Tibial nerve (tissue), 4 donors: ENCODE results near the gene GALE. TPM values are rescaled to one million over a fixed set of nuclear protein-coding genes. Genes with fewer than 3 reads are reported as not detected.
A peak's percentile ranks its signal among the peaks of the same experiment; 100 is the strongest.
"Not testable (repeated sequence)": the region's sequence is repeated elsewhere in the genome, so short reads cannot be mapped to it uniquely, and the experiment has no call there.

Experiments used
- DNase-seq, 2 donors: peaks; one replicate each; pipeline ENCODE4 v3.0.0-alpha.2; 2019; ENCODE audit warnings: low spot score in 2 of 2
- H3K27ac ChIP-seq, 4 donors: fragments of 200-600 bp; sonication (generic) in 3 of 4; one replicate each; pipeline ENCODE4 v1.5.1; 2017 to 2019; ENCODE audit warnings: mild to moderate bottlenecking in 1 of 4
- H3K27me3 ChIP-seq, 2 donors: fragments of 200-600 bp; sonication (generic) in 1 of 2; one replicate each; pipeline versions ENCODE4 v1.5.1 to v1.6.0; 2017 to 2019
- H3K36me3 ChIP-seq, 3 donors: fragments of 200-600 bp; sonication (generic); one replicate each; pipeline ENCODE4 v1.5.1; 2018 to 2019
- H3K4me1 ChIP-seq, 4 donors: fragments of 200-600 bp; sonication (generic) in 3 of 4; one replicate each; pipeline ENCODE4 v1.5.1; 2017 to 2019
- H3K4me3 ChIP-seq, 4 donors: fragments of 200-600 bp; sonication (generic) in 3 of 4; one replicate each; pipeline ENCODE4 v1.5.1; 2017 to 2019; ENCODE audit warnings: mild to moderate bottlenecking in 1 of 4, moderate library complexity in 1 of 4
- H3K9me3 ChIP-seq, 4 donors: fragments of 200-600 bp; sonication (generic) in 3 of 4; one replicate each; pipeline ENCODE4 v1.5.1; 2017 to 2019
- CTCF ChIP-seq, 5 experiments: fragments of 200-600 bp in 3 of 5; fragments of 450-650 bp in 2 of 5; sonication (generic) in 3 of 5; IDR thresholded peaks; one replicate each; pipeline ENCODE4 v1.5.1; 2016 to 2019; ENCODE audit warnings: antibody characterized with exemption in 5 of 5, mild to moderate bottlenecking in 3 of 5, moderate library complexity in 2 of 5
- EP300 ChIP-seq, 2 donors: sonication (generic); formaldehyde crosslinking; IDR thresholded peaks; one replicate each; pipeline ENCODE4 v1.6.1; 2017; ENCODE audit warnings: antibody characterized with exemption in 2 of 2, mild to moderate bottlenecking in 1 of 2
- POLR2A ChIP-seq, 2 donors: fragments of 450-650 bp; IDR thresholded peaks; one replicate each; pipeline ENCODE4 v1.6.1; 2017; ENCODE audit warnings: antibody characterized with exemption in 2 of 2, mild to moderate bottlenecking in 2 of 2, moderate library complexity in 2 of 2
- WGBS, 2 donors: methylation state at CpG; one replicate each; pipeline ENCODE4 v1.1.5; 2018; 5-methylcytosine and 5-hydroxymethylcytosine counted together
- total RNA-seq, 4 donors: library from RNA; depleted of rRNA; stranded (reverse); fragments of >200 nt; gene quantifications; one replicate each; pipeline ENCODE4 v1.1.0, GENCODE V29; 2016

Gene GALE
- 10 to 100 TPM; 12.6 to 21.6 (median 15.8) TPM for total RNA-seq

DNA sequence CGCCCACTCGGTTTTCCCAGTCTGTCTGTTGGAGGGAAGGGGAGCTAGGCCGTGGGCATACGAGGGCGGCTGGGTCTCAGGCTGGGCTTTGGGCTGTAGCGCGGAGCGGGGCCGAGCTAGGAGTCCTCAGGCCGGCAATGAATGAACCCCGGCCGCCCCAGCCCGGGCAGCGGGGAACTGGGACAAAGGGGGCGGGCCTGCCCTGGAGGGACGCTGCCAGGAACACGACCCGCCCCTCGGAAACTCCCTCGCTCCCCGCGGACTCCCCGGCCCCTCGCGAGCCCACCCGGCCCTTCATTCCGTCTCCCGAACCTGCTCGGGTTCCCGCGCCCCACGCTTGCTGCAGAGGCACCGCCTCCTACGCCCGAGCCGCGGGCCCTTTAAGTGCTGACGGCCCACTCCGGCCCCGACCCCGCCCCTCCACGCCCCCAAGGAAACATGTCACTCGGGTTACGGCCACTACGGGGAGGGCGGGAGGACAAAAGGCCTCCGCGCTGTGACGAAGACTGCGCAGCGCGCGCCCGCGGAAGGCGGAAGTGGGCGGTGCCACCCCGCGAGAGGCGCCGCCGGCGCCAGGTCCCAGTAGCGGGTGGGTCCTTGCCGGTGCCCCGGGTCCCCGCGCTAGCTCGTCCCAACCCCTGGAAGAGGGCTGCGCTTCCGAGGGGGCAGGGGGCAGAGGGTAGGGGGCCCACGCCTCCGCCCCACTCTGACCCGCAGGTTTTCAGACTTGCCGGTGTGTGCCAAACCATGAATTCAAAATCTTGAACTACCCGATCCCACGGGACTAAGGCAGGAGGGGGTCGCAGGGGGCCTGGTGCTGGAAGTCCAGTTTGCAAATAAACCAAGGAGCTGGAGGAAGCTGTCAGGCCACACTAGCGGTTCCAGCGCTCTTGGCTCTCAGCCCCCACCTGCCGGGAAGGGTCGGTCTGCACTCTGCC is at the start of gene GALE:
Gene GALE (minus strand): TSS at position 355 of the 938 bp plus-strand sequence. CDS start 1,747 bp downstream, outside the sequence.
- WGBS, 2 donors: 0 to 2% methylated on average over 13 to 49 of the region's 82 CpGs
- peak within 1 kb of the TSS; percentile 64 to 97 (median 95) for H3K27ac ChIP-seq
- no peaks in the 10 kb centered on the region for H3K27me3 ChIP-seq
- peaks cover 0 to 29% (median 18%) of the 10 kb centered on the region in 4 donors for H3K4me1 ChIP-seq
- DNase-seq: peak; percentile 96
- TF ChIP-seq EP300 (IDR thresholded peaks at IDR 0.05) (peak; percentile 89 to 96), POLR2A (IDR thresholded peaks at IDR 0.05) (peak; percentile 48 to 63), CTCF (IDR thresholded peaks at IDR 0.05) (peak in 1 of 5 experiments; percentile 69)
- peak within 1 kb of the TSS; percentile 55 to 98 (median 86) for H3K4me3 ChIP-seq
- no peaks in the 10 kb centered on the region for H3K9me3 ChIP-seq
- peaks cover 0 to 51% (median 0%) of the 10 kb centered on the region in 3 donors for H3K36me3 ChIP-seq

DNA sequence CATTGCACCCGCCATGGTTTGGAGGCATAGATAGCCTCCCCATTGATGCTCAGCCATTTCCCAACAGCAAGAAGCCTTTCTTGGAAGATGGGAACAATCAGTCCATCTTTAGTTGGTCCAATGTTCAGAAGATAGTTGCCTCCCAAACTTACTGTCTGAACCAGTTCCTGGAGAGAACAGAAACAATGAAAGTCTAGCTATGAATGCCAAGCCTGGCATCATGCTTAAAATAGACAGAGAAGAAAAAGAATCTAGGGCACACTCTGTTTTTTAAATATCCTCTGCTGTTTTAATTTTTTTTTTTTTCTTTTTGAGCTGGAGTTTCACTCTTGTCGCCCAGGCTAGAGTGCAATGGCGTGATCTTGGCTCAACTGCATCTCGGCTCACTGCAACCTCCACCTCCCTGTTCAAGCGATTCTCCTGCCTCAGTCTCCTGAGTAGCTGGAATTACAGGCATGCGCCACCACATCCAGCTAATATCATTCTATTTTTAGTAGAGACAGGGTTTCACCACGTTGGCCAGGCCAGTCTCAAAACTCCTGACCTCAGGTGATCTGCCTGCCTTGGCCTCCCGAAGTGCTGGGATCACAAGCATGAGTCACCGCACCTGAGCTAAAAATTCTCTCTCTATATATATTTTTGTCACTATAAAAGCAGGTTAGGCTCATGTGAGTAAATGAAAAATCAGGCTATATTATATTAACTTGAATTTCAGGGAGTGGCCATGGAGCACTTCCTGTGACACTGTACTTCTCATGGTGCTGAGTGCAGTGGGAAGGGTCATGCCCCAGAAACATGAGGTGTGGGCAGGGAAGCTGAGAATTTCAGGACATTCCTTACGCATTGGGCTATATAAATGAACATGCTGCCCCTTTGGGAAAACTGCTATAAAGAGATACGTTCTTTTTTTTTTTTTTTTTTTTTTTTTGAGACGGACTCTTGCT is 48.4 kb upstream of the GALE start:
- Histone ChIP-seq H3K27ac (no peak overlapping the region), H3K4me1 (no peaks in the 10 kb centered on the region), H3K27me3 (no peaks in the 10 kb centered on the region), H3K36me3 (peaks cover 0 to 62% (median 14%) of the 10 kb centered on the region in 3 donors), H3K4me3 (no peak overlapping the region), H3K9me3 (peaks cover 0 to 4% (median 0%) of the 10 kb centered on the region in 4 donors)
- no peak for DNase-seq
- TF ChIP-seq EP300 (IDR thresholded peaks at IDR 0.05) (no peak), POLR2A (IDR thresholded peaks at IDR 0.05) (no peak), CTCF (IDR thresholded peaks at IDR 0.05) (no peak)
- WGBS, 2 donors: 87 to 90% methylated on average over 12 of the region's 12 CpGs

GRCh38 chr1:23847482-23848095 is 47.0 kb upstream of the GALE start:
- not testable (repeated sequence) for H3K27me3 ChIP-seq, H3K4me1 ChIP-seq, DNase-seq, H3K27ac ChIP-seq, H3K4me3 ChIP-seq, H3K9me3 ChIP-seq
- peaks cover 0 to 62% (median 14%) of the 10 kb centered on the region in 3 donors for H3K36me3 ChIP-seq
- WGBS, 2 donors: 98 to 100% methylated on average over 2 of the region's 2 CpGs

GRCh38 chr1:23845163-23845562 is 44.6 kb upstream of the GALE start:
- no peak overlapping the region for H3K27ac ChIP-seq
- no peak overlapping the region for H3K4me3 ChIP-seq
- peaks cover 0 to 4% (median 0%) of the 10 kb centered on the region in 4 donors for H3K9me3 ChIP-seq
- H3K27me3 ChIP-seq: no peaks in the 10 kb centered on the region
- peaks cover 0 to 46% (median 14%) of the 10 kb centered on the region in 3 donors for H3K36me3 ChIP-seq
- no peaks in the 10 kb centered on the region for H3K4me1 ChIP-seq
- no peak for DNase-seq
- TF ChIP-seq POLR2A (IDR thresholded peaks at IDR 0.05) (no peak), EP300 (IDR thresholded peaks at IDR 0.05) (no peak), CTCF (IDR thresholded peaks at IDR 0.05) (no peak)
- WGBS, 2 donors: 95 to 96% methylated on average over 2 of the region's 2 CpGs

DNA sequence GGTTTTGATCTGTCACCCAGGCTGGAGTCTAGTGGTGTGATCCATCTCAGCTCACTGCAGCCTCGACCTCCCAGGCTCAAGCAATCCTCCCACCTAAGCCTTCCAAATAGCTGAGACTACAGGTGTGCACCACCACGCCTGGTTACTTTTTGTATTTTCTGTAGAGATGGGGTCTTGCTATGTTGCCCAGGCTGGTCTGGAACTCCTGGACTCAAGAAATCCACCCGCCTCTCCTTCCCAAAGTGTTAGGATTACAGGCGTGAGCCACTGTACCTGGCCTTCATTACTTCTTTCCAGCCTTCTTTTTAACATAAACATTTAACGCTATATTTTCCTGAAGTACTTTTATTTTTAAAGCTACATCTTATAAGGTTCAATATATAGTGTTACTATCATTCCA is 43.1 kb upstream of the GALE start:
- H3K4me3 ChIP-seq: no peak overlapping the region
- no peak for TF ChIP-seq EP300 (IDR thresholded peaks at IDR 0.05)
- TF ChIP-seq CTCF (IDR thresholded peaks at IDR 0.05): no peak
- TF ChIP-seq POLR2A (IDR thresholded peaks at IDR 0.05): no peak
- peaks cover 0 to 41% (median 14%) of the 10 kb centered on the region in 3 donors for H3K36me3 ChIP-seq
- peaks cover 0 to 3% (median 0%) of the 10 kb centered on the region in 4 donors for H3K4me1 ChIP-seq
- no peak for DNase-seq
- no peak overlapping the region for H3K27ac ChIP-seq
- H3K27me3 ChIP-seq: no peaks in the 10 kb centered on the region
- H3K9me3 ChIP-seq: peaks cover 0 to 4% (median 0%) of the 10 kb centered on the region in 4 donors
- WGBS, 2 donors: 91 to 95% methylated on average over 5 of the region's 5 CpGs
